ENCODE data around the gene FAM53B. TPM values are rescaled to one million over a fixed set of nuclear protein-coding genes. Genes with fewer than 3 reads are reported as not detected.

Gene FAM53B
- total RNA-seq, 2 experiments from 2014 or later, result 56.6 to 58.5 TPM

- H3K4me3 ChIP-seq (ENCODE audit: low read depth, low read length, poor library complexity, severe bottlenecking), result no peak overlapping the region
- H3K36me3 ChIP-seq (ENCODE audit: insufficient read depth, low read length), result peaks cover 68% of the 10 kb centered on the region
- peaks cover 5% of the 10 kb centered on the region; the same call in 1 of the 2 replicates for H3K79me2 ChIP-seq (ENCODE audit: insufficient read depth, low read depth, low read length)
- no peak overlapping the region for H2AFZ ChIP-seq (ENCODE audit: low read length)
- H4K20me1 ChIP-seq (ENCODE audit: insufficient read depth, low read length), result no peaks in the 10 kb centered on the region
- CTCF ChIA-PET (ENCODE audit: unreplicated experiment), result no interaction called here
- no peak overlapping the region for H3K27ac ChIP-seq (ENCODE audit: low read depth, low read length, poor library complexity, severe bottlenecking)
- intact Hi-C loops (cut with micrococcal nuclease; ENCODE audit: unreplicated experiment), result no loop called here
- TF ChIP-seq EZH2phosphoT487 (IDR thresholded peaks at IDR 0.05; ENCODE audit: borderline replicate concordance, low read depth, low read length) (no peak), CTCF (conservative IDR thresholded peaks at IDR 0.05; ENCODE audit: low read length) (no peak)
- H3K4me1 ChIP-seq (ENCODE audit: insufficient read depth, low read length, poor library complexity, severe bottlenecking), result no peaks in the 10 kb centered on the region
- H3K9me2 ChIP-seq (ENCODE audit: insufficient read depth, low read length), result no peaks in the 10 kb centered on the region
- no peaks in the 10 kb centered on the region for H3K9me3 ChIP-seq (ENCODE audit: low read length)
- no TSS peak for BruUV-seq (replicated peaks)
- POLR2A ChIA-PET, result no interaction called here
- DNase-seq (ENCODE audit: low spot score), result no peak
- no peak overlapping the region for H3K4me2 ChIP-seq (ENCODE audit: low read length)
These were observed 82.5 kb downstream of the FAM53B start for GRCh38 chr10:124661660-124662180.

GRCh38 chr10:124660404-124661125 is 83.6 kb downstream of the FAM53B start:
- no peaks in the 10 kb centered on the region for H3K9me2 ChIP-seq (ENCODE audit: insufficient read depth, low read length)
- H3K27ac ChIP-seq (ENCODE audit: low read depth, low read length, poor library complexity, severe bottlenecking), result no peak overlapping the region
- no TSS peak for BruUV-seq (replicated peaks)
- no peaks in the 10 kb centered on the region for H4K20me1 ChIP-seq (ENCODE audit: insufficient read depth, low read length)
- peaks cover 5% of the 10 kb centered on the region; the same call in 1 of the 2 replicates for H3K79me2 ChIP-seq (ENCODE audit: insufficient read depth, low read depth, low read length)
- H3K36me3 ChIP-seq (ENCODE audit: insufficient read depth, low read length), result peaks cover 65% of the 10 kb centered on the region
- ChIA-PET POLR2A (interaction anchor here (0.7 kb wide), 1 partner anchor 10 kb away, joined by 3 read pairs; no protein-coding TSS in a partner anchor), CTCF (ENCODE audit: unreplicated experiment) (no interaction called here)
- no peak overlapping the region for H2AFZ ChIP-seq (ENCODE audit: low read length)
- H3K4me1 ChIP-seq (ENCODE audit: insufficient read depth, low read length, poor library complexity, severe bottlenecking), result no peaks in the 10 kb centered on the region
- intact Hi-C loops (cut with micrococcal nuclease; ENCODE audit: unreplicated experiment), result no loop called here
- TF ChIP-seq EZH2phosphoT487 (IDR thresholded peaks at IDR 0.05; ENCODE audit: borderline replicate concordance, low read depth, low read length) (no peak), CTCF (conservative IDR thresholded peaks at IDR 0.05; ENCODE audit: low read length) (no peak)
- no peak for DNase-seq (ENCODE audit: low spot score)
- H3K4me3 ChIP-seq (ENCODE audit: low read depth, low read length, poor library complexity, severe bottlenecking), result no peak overlapping the region
- H3K4me2 ChIP-seq (ENCODE audit: low read length), result no peak overlapping the region
- no peaks in the 10 kb centered on the region for H3K9me3 ChIP-seq (ENCODE audit: low read length)

GRCh38 chr10:124659380-124659779 is 84.8 kb downstream of the FAM53B start:
- peaks cover 65% of the 10 kb centered on the region for H3K36me3 ChIP-seq (ENCODE audit: insufficient read depth, low read length)
- no peak overlapping the region for H3K27ac ChIP-seq (ENCODE audit: low read depth, low read length, poor library complexity, severe bottlenecking)
- intact Hi-C loops (cut with micrococcal nuclease; ENCODE audit: unreplicated experiment), result no loop called here
- peaks cover 5% of the 10 kb centered on the region; the same call in 1 of the 2 replicates for H3K79me2 ChIP-seq (ENCODE audit: insufficient read depth, low read depth, low read length)
- H3K9me3 ChIP-seq (ENCODE audit: low read length), result no peaks in the 10 kb centered on the region
- H3K4me2 ChIP-seq (ENCODE audit: low read length), result no peak overlapping the region
- ChIA-PET CTCF (ENCODE audit: unreplicated experiment) (no interaction called here), POLR2A (interaction anchor here (0.9 to 1.1 kb wide), 2 partner anchors 9 to 26 kb away, joined by 3 read pairs; no protein-coding TSS in a partner anchor)
- no peaks in the 10 kb centered on the region for H3K9me2 ChIP-seq (ENCODE audit: insufficient read depth, low read length)
- H2AFZ ChIP-seq (ENCODE audit: low read length), result no peak overlapping the region
- DNase-seq (ENCODE audit: low spot score), result no peak
- no peak for TF ChIP-seq CTCF (conservative IDR thresholded peaks at IDR 0.05; ENCODE audit: low read length)
- no peak for TF ChIP-seq EZH2phosphoT487 (IDR thresholded peaks at IDR 0.05; ENCODE audit: borderline replicate concordance, low read depth, low read length)
- H4K20me1 ChIP-seq (ENCODE audit: insufficient read depth, low read length), result no peaks in the 10 kb centered on the region
- H3K4me3 ChIP-seq (ENCODE audit: low read depth, low read length, poor library complexity, severe bottlenecking), result no peak overlapping the region
- H3K4me1 ChIP-seq (ENCODE audit: insufficient read depth, low read length, poor library complexity, severe bottlenecking), result no peaks in the 10 kb centered on the region
- BruUV-seq (replicated peaks), result no TSS peak
